Stimulated activated CD4-positive, alpha-beta T cell treated with anti-CD3 and anti-CD28 coated beads, Interleukin-4, amount 100 ng/mL, for 4 hours (primary cell): ENCODE measurements around the gene ANKRD17.
"Not testable (repeated sequence)": the region's sequence is repeated elsewhere in the genome, so short reads cannot be mapped to it uniquely, and the experiment has no call there.

Experiments used
- DNase-seq, 2 experiments: peaks; one replicate each; pipeline ENCODE4 v3.0.0-alpha.2; 2020

Gene ANKRD17, protein sequence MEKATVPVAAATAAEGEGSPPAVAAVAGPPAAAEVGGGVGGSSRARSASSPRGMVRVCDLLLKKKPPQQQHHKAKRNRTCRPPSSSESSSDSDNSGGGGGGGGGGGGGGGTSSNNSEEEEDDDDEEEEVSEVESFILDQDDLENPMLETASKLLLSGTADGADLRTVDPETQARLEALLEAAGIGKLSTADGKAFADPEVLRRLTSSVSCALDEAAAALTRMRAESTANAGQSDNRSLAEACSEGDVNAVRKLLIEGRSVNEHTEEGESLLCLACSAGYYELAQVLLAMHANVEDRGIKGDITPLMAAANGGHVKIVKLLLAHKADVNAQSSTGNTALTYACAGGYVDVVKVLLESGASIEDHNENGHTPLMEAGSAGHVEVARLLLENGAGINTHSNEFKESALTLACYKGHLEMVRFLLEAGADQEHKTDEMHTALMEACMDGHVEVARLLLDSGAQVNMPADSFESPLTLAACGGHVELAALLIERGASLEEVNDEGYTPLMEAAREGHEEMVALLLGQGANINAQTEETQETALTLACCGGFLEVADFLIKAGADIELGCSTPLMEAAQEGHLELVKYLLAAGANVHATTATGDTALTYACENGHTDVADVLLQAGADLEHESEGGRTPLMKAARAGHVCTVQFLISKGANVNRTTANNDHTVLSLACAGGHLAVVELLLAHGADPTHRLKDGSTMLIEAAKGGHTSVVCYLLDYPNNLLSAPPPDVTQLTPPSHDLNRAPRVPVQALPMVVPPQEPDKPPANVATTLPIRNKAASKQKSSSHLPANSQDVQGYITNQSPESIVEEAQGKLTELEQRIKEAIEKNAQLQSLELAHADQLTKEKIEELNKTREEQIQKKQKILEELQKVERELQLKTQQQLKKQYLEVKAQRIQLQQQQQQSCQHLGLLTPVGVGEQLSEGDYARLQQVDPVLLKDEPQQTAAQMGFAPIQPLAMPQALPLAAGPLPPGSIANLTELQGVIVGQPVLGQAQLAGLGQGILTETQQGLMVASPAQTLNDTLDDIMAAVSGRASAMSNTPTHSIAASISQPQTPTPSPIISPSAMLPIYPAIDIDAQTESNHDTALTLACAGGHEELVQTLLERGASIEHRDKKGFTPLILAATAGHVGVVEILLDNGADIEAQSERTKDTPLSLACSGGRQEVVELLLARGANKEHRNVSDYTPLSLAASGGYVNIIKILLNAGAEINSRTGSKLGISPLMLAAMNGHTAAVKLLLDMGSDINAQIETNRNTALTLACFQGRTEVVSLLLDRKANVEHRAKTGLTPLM (N-terminal part only)

DNA sequence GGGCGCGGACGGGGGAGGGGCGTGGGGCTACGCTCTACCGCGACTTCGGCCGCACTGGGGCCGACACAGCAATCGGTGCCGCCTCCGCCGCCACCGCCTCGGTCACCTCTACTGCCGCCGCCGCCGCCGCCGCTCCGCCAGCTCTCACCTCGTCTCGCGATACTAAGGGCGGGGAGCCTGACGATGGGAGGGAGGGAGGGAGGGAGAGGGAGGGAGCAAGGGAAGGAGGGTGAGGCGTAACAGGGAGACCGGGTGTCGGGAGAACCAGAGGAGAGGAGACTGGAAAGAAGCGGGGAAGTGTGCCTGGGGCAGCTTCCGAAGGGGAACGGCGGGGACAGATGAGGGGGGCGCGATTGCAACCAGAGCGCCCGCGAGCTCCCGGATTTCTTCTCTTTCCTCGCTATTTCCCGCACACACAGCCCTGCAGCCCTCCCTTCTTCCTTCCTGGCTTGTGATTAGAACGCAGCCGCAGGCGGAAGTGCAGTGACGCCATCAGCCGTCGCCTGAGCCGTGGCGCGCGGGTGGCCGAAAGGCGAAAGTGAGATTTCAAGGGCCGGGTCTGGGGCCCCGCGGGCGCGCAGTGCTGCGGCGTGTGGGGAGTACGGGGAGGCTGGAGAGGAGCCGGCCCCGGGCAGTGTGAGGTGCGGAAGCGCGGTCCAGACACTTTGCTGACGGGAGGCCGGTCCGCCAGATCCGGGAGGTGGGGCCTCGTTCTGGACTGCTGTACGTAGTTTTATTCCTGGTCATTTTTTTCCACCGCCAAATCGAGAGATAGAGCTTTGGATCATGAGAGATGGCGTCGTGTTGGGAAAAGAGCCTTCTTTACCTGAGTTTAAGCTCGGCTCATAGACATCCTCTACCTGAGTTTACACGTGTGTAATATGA is at the start of gene ANKRD17:
Gene ANKRD17 (minus strand): TSS at position 113 of the 885 bp plus-strand sequence. CDS start 130 bp downstream, outside the sequence.
- peak; percentile 87 to 88 for DNase-seq

GRCh38 chr4:73308286-73308685 is 49.7 kb upstream of the ANKRD17 start:
- no peak for DNase-seq

DNA sequence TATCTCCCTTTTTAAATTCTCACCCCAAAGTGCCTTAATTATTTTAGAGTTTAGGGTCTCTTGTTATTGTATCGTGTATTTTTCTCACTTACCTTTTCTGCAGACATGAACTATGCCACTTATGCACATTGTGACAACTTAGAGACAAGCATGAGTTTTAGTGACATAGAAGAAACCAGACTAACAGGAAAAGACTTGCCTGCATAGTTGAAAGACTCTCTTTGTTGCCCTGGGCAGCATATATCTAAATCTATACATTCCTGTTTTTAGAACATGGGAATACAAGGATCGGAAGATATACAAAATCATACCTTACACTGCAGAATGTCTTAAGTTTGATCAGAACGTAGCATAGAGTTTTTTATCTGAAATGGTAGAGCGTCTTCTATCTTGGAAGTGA is 45.1 kb upstream of the ANKRD17 start:
- no peak for DNase-seq

DNA sequence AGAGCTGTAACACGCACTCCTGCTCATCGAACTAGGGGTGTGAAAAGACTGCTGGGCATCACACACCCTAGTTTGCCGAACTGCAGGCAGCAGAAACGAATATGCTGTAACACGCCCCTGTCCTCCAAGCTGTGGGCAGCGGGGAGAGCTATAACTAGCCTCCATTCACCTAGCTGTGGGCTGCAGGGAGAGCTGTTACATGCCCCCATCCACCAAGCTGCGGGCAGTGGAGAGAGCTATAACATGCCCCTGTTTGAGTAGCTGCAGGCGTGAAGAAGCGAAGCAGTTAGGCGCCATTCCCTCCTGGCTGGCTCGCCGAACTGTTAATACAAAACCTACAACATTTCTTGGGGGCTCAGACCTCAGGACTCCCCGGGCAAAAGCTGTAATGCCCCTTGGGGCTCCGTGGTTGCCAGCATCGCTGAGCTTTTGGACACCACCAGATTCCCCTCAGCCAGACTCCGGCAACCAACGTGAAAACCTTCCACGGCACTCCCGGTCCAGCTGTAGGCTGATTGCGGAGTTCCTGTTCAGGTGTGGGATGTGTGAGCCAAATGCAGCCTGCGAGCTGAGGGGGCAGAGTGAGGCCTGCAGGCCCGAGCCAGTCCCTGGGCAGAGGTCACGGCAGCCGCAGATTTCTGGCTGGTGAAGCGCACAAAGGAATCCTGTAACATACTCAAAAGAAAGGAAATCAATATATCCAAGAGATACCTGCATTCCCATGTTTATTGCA is 41.1 kb upstream of the ANKRD17 start:
- no peak for DNase-seq

DNA sequence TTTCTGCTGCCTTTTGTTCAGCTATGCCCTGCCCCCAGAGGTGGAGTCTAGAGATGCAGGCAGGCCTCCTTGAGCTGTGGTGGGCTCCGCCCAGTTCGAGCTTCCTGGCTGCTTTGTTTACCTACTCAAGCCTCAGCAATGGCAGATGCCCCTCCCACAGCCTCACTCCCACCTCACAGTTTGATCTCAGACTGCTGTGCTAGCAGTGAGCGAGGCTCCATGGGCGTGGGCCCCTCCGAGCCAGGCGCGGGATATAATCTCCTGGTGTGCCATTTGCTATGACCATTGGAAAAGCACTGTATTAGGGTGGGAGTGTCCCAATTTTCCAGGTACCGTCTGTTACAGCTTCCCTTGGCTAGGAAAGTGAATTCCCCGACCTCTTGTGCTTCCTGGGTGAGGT is 34.1 kb upstream of the ANKRD17 start:
- DNase-seq: not testable (repeated sequence)

DNA sequence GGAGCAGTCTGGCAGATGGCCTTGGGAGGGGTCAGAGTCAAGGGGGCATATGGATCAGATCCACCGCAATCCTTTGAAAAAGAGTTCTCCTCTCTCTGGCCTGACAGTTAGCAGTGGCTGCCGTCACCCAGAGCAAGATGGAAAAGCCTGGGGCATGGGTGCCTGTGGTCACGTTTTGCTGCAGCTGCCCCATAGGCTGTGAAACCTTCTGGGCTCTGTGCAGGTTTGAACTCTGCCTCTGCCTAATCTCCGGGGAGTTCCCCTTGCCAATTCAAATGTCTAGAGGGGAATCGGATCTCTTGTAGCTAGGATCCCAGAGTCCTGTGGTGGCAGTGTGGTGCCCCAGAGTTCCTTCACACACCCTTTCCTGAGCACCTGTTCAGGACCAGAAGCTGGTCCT is 23.4 kb upstream of the ANKRD17 start:
- DNase-seq: no peak

DNA sequence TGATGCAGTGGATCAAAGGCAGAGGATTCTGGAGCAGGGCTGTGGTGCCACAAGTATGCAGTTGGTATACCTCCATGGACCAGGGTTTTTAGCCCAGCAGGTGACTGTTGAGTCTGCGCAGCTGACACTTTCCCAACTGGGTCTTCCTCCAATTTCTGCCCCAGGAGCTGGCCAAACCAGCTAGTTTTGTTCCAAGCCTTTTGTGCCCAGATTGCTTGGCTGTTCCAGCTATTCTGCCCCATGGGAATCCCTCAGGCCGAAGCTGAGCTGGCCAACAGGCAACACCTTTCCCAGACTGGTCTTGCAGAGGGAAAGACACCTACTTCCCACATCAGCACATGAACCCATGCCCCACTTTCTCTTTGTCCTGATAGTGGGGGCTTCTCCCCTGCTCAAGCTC is 22.8 kb upstream of the ANKRD17 start:
- DNase-seq: no peak

- DNase-seq: no peak
Measured at GRCh38 chr4:73277201-73277600, 18.6 kb upstream of the ANKRD17 start.

GRCh38 chr4:73275318-73275654 is 16.7 kb upstream of the ANKRD17 start:
- no peak for DNase-seq

DNA sequence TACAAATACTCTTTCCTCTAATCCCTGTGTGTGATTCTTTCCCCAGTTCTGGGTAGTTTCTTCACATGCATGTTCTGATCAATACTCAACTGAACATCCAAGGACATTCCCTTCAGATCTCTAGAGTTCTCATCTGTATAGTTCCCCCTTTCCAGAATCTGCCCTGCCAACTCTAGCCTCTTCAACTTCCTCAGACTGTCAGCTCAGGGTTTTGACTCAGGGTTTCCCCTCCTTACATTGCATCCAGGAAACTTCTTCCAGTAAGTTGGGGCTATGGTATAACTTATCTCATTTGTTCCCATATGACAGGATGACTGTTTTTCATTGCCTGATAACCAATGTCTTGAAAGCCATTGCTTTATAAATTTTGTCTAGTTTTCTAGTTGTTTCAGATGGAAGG is 14.2 kb upstream of the ANKRD17 start:
- no peak for DNase-seq

- DNase-seq: no peak
Measured at GRCh38 chr4:73267050-73267449, 8.5 kb upstream of the ANKRD17 start.

GRCh38 chr4:73259571-73260090 is 1.0 kb upstream of the ANKRD17 start:
- peak; percentile 2 to 13 for DNase-seq

GRCh38 chr4:73258436-73258685 is 237 bp downstream of the ANKRD17 start:
- DNase-seq: no peak

- peak in 1 of 2 experiments; percentile 26 for DNase-seq
Measured at GRCh38 chr4:73257651-73258435, 755 bp downstream of the ANKRD17 start.

DNA sequence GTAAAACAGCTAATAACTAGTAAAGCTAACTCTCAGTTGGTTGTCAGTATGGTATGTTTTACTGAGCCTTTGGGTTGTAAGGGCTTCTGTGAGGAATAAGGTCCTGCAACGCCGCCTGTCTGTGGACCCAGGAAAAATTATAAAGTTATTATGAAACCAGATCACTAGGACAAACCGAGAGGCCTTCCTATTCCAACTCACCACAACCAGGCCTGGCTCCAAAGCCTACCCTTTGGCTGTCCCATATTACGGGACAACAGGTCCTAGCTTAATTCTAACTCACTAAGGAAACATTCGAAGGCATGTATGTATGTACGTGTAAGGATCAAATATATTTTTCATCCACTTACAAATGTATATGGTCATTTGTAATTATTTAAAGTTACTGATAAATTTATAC is 1.4 kb downstream of the ANKRD17 start:
- peak; percentile 40 to 49 for DNase-seq

GRCh38 chr4:73255847-73256246 is 2.8 kb downstream of the ANKRD17 start:
- DNase-seq: not testable (repeated sequence)

DNA sequence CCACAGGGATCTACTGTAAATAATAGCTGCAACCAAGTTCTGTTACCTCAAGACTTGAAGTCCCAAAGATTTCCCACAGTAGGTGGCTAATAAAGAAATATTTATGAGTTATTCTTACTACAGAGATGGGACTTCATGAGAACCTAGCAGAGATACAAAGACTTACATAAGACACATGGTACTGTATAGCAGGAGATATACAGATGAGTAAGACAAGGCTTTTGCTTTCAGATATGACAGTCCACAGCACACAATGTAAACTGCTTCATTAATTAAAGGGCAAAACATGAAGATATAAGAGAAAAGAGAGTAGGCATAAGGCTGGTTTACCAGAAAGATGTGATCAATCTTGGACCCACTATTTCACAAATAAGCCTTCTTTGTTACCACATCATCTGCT is 6.6 kb downstream of the ANKRD17 start:
- no peak for DNase-seq

DNA sequence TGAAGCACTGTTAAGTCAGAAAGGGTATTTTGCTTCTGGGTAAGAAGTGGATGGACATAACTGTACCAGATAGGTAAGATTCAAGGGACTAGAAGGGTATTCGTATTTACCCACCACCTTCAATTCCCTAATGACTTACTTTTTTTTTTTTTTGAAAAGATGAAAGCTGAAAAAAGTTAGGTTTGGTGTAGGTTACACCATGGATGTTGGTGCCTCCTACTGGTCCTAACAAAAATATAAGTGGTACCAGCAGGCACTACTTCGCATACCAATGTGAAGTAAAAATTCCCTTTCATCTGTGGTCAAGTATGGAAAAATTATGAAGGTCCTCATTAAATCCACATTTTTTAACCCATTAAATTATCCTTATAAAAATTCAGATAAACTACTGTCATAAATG is 7.2 kb downstream of the ANKRD17 start:
- no peak for DNase-seq

- DNase-seq: no peak
Measured at GRCh38 chr4:73250642-73251041, 8.0 kb downstream of the ANKRD17 start.

- no peak for DNase-seq
Measured at GRCh38 chr4:73248821-73249220, 9.8 kb downstream of the ANKRD17 start.

DNA sequence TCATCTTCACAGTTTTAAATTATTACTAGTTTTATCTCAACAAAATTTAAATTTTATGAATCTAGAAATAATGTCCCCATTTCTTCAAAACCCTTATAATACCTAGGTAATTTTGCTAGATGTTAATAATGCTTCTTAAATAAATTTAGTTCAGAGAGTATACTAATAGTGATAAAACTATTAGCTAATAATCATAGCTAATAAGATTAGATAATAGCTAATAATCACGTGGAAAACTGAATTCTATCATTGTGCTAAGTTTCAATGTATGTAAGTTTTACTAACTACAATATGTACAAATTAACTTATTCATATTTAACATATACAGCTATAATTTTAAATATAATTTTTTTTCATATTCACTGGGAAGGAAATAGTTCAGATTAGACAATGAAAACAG is 10.2 kb downstream of the ANKRD17 start:
- DNase-seq: no peak
